Non-pigmented ciliary epithelial cell (primary cell): Measurements from ENCODE around the gene PHOX2B.

Source experiments
- DNase-seq: peaks from one replicate; pipeline ENCODE4 v3.0.0-alpha.2; 2010; ENCODE audit warnings: low read depth

The PHOX2B gene

DNA sequence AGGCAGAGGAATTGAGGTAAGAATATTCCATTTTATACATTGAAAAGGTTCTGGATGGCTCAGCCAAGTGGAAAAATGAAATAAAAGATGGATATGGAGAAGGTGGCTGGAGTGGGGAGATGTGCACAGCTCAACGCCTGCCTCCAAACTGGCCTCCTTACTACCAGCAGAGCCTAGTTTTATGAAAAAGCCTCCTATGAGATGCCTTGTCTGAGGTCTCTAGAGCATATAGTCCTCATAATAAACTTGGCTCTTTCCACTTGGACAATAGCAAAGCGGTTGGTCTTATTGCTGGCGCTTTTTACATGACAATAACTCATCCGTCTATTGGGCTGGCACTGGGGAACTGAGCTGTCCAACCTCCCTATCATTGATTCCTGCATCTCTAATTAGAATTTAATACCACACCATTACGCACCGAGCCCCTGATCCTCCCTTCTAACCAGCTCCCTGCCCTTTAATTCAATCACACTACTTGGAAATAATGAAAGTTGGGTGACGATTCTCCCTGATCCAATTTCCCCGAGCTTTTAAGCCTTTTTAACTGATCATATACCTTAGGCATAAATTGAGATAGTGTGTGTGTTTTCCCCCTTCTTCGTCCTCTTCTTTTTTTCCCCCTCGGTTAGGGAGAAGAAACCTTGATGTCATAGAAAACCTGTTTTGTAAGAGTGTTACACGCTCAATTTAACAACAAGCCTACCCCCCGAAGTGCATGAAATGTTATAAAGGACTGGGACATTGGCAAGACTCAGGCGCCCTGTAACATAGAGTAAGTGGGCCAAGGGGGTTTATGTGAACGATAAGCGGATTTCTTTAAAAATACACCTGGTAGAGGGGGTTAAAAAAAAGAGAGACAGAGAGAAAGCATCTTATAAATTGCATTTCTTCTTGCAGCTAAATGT is at the start of gene PHOX2B:
Gene PHOX2B (minus strand): TSS at position 155 of the 905 bp plus-strand sequence. CDS start 115 bp downstream, at position 40.
- no peak for DNase-seq

DNA sequence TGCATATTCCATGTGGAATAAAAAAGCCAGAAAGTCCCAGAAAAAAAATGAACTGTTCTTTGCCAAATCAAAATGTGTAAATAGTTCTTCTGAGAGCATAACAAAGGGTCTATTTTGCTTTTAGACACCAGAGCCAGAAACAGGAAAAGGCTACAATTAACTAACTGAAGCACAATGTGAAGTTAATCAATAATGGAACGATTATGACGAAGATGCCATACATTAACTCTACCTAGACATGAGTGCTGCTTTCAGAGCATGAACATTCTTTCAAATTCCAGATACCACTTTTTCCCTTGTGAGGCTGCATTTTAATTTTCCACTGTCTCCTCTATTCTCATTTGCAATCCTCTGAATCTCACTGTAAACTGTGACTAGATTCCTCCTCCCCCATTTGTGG is 48.7 kb upstream of the PHOX2B start:
- DNase-seq = no peak

DNA sequence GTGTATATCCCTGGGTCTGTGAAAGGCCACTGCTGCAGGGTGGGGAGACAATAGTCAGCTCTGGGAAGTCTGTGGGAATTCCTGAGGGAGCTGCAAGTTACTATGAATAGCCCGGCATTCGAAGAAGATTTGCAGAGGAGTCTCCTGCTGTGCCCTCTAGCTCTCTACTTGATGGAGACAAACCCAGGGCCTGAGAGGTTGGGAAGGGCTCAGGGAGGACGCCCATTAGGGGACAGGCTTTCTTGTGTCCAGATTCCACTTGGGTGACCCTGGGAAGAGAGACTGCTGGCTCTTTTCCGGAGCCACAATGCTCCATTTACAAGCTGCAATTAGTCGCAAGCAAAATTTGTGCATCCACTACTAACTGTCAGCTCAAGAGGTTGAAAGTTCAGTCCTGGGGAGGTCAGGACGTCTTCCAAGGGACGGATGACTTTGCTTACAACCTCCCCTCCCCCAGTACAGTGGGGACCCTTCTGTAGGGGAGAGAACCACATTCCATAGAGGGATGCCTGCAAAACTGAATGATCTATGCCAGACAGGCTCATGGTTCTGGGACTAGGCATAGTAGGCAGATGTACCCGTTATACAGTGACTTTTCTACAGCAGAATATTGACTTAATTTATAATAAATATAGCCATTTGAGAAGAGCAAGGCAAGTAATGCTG is 48.2 kb upstream of the PHOX2B start:
- DNase-seq = no peak

DNA sequence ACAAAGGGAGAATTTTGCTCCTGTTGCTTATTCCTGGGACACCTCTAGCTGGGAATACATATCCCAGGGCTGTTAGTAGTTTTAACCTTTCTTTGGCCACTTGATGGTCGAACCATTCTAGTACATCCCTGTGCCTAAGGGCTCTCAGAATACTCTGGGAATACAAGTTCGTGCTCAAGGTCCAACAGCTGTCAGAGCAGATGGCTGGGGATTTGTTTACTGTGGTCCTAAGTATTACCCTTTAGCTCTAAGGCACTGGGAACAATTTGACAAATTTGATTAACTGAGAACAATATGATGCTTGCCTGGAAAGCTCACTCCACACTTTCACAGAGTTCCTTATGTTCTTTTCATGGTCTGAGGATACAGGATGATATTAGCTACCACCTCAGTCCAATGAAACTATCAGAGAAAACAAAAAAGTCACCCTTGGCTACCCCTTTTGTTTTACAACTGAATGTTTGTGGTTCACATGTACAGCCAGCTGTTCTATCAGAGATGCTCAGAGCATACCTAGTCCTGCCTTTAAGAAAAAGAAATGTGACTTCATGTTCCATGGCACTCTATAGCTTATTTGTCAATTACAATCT is 47.4 kb upstream of the PHOX2B start:
- no peak for DNase-seq

DNA sequence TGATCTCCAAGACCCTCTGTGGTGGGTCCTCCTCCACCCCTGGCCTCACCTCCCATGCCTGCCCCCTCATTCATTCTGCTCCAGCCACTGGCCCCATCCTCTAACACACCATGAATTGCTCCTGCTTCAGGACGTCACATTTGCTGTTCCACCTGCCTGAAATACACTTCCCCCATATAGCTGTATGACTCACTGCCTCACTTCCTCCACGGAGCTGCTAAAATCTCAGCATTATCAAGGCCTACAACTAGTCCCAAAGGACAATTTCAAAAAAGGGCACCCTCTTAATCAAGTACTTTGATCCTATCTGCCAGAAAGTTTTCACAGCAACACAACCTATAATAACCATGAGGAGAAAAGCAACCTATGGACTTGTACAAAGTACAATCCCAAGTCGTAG is 43.6 kb upstream of the PHOX2B start:
- DNase-seq = no peak

DNA sequence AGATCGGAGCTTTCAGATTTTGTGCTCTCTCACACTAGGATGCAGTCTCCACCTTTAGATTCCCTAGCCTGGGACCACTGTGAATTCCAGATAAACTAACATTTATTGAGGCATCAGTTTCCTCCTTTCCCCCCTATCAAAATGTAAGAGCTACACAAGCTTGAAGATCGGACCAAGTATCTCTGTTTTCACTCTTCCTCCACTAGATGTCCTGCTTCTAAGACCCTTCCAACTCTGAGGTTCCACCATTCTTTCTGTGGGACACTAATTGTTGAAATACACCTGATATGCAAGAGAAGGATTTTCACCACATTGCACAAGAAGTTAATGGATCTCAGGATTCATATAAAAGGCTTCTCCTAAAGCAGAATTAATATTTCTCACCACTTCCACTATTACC is 43.0 kb upstream of the PHOX2B start:
- no peak for DNase-seq

DNA sequence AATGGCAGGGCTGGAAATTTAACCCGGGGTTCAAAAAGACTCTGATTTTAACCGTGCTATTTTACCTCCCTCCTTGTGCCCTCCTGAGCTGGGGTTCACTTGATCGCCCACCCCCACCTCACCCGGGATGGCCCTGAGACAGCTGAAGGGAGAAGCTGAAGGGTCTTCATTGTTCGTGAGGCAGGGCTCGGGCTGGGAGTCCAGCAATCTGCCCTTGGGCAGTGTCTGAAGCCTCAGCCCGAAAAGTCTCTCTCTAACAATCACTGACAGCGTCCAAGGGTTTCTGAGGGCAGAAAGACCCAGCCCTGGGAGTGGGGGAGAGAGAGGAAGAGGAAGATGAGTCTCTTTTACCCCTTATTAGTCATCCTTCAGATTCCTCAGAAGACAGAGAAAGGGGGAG is 39.4 kb upstream of the PHOX2B start:
- no peak for DNase-seq

DNA sequence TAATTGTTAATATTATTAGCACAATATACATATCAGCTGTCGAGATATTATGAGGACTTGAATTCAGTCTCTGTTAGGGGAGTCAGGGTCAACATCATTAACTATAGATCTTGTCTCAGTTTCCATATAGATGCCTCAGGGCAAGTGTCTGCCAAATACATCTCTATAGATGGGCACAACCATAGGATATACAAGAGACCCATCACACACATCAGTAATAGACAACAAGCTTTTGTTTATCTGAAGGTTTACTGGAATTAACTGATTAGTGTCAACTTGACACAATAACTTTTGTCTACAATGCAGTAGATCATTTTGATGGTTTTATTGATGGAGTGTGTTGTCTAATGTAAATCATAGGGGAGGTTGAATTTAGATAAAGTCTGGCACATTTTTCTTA is 37.1 kb upstream of the PHOX2B start:
- DNase-seq = no peak

DNA sequence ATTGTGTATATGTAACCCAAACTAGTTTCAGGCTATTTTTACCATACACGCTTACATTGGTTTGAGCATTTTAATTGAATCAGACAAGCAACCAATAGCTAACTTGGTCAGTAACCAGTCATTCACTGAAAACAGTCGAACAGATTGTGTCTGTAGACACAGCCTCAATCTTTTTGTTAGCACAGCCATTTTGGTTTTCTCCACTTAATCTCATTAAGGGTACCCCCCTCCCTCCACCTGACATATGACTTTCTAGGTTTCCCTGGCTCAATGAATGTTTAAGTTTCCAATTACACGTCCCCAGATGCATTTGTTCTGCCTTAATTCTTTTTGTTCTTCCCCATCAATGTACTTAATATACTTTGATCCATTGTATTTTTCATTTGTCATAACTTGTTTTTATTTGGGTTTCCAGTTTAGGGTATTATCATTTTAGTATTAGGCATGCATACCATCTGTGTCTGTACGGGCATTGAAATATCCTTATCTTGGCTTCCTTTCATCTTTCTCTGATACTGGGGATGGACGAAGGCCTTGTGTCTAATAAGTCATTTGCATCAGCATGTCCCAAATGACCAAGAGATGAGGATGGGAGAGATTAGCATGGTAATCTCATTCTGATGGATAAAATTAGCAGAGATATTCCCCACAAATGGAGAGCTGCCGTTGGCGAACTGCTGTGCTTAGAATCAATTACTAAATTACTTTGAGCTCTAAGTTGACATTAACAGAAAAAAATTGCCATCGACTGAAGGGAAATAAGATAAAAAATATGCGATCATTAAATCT is 35.9 kb upstream of the PHOX2B start:
- no peak for DNase-seq

DNA sequence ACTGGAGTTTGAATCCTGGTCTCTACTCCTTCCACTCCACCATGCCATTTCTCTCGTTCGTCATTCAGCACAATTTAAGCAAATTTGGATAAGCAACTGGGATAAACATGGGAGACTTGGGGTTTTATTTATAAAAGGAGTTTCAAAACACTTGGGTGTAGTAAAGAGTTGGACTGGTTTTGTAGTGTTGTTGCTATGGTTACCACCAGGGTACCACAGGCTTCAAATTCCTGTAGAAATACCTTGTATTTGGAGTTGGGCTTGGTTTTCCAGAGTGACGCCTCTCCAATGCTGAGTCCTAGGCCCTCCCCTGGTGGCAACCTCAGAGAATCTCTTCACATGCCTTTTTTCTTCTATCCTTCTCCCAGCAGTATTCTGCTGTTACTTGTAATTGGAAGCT is 27.9 kb upstream of the PHOX2B start:
- DNase-seq = no peak

DNA sequence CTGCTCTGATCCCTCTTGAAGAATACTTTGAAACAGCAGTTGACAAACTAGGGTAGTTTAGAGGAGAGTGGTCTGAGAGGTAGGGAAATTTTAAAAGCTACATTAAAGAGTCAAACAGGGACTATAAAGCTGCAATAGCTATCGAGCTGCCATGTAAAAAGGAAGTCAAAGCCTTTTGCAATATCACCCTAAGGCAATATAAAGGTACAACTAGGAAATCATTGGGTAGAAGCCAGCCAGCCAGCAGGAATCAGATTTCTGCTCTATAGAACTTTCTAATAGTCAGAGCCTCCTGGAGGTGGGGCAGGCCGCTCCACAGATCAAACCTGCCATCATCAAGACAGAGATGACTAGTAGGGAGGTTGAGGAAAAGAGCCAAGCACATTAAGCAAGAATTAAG is 15.2 kb upstream of the PHOX2B start:
- DNase-seq = no peak

DNA sequence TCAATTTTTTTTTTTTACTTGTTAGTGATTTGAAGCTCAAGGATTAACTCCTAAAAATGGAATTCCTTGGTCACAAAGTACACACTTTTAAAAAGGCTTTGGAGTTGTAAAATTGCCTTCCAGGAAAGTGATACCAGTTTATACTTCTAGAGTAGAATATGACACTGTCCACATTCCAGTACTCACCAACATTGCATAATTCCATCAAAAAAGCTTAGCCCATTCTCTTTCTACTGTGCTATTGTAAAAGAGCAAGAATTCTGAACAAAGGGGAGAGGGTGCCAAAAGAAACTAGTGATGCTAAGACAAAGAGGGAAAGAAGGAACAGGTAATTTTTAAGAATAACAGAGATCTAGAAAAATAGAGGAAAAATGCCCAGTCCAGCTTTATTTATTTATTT is 10.4 kb upstream of the PHOX2B start:
- DNase-seq = no peak

DNA sequence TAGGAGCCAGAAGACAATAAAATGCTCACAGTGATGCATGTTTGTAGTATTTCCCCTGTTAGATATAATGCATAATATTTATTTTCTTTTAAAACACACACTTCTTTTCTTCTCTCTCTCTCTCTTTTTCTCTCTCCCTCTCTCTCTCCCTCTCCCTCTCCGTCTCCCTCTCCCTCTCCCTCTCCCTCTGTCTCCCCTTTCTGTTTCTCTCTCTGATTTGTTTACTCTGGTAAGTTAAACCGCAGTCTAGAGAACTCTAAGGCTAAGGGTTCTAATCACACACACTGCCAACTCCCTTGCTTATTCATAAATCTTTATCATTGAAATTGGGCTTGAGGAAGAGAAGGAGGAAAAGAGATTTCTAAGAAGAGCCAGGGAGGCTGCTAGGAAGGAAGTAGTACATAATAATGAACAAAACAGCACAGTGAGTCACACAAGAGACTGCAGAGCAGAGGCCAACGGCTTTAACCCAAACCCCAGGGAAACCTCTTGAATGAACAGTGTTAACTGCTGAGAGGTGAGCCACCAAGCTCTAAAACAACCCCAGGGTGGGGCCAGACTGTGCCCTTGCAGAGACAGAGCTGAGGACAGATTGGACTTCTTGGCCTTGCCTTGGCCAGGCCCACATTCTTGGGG is 9.1 kb upstream of the PHOX2B start:
- DNase-seq = no peak

DNA sequence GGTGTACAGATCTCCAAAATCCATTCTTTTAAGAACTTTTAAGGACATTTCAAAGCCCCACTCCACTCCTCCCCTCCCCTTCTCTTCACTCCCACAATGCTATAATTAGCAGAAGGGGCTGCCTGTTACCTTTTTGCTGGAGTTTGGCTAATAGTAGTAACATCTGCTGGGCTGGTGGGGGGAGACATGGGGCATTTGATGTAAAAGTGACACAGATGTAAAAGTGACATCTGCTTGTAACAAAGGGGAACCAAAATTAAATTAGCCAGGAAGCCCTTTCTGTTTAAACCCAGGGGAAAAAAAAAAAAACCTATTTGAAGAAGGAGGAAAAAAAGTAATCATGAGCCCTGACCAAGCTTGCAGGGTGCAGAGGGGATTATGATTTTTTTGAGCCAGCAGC is 5.4 kb upstream of the PHOX2B start:
- no peak for DNase-seq

DNA sequence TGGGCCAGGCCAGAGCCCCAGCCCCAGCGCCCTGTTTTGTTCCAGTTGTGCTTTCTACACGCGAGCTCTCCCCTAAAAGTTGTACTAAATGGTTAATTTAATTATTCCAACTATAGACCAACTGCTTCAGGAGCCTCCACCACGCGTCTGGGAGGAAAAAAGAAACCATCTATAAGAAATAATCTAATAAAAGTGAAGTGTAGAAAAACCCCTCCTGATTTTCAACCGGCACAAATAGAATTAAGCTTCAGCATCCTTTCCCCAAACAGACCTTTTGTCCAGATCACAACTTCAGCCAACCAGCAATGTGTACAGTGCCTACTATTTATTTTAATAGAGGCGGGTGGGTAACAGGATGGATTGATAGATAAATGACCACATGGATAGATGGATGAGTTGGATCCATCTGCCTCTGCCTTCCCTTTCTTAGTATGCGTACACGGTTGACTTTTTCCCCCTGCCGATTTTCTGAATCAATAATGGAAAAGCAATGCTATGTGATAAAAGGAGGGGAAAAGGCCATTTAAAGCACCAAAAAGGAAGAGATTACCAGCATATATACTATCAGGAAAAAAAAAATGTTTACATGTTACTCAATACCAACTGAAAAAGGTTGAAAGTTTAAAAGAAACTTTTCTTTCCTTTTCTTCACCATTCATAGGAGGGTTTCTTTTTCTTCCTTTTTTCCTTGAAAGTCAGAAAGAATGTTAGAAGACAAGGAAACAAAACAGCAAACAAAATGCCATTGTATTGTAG is 3.7 kb upstream of the PHOX2B start:
- no peak for DNase-seq

DNA sequence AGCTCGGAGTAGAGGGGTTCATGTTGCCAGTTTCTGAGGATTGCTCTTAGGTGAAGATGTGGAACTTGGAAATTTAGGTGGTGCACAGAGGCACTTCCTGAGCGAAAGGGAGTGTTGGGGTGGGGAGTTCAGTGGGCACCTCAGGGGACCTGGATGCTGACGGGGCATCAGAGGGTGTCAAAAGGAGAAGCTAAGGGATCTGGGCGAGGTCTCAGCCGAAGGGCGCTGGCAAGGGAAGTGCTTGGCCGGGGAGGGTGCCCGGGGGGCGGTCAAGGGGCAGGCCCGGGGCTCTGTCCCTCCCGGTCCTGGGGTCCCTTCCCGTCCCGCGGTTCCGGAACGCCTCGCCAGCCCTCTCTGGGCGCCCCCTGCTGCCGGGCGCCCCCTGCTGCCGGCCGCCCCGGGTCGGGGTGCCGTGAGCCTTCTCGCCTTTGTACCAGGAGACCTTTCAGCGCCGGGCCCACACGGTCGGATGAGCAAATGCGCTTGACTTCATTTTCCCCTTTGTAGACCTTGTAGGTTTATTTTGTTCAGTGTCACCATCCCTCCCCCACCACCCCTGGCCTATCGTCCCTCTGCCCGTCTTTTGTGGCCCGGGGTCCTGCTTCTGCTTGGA is 3.0 kb upstream of the PHOX2B start:
- DNase-seq = no peak

DNA sequence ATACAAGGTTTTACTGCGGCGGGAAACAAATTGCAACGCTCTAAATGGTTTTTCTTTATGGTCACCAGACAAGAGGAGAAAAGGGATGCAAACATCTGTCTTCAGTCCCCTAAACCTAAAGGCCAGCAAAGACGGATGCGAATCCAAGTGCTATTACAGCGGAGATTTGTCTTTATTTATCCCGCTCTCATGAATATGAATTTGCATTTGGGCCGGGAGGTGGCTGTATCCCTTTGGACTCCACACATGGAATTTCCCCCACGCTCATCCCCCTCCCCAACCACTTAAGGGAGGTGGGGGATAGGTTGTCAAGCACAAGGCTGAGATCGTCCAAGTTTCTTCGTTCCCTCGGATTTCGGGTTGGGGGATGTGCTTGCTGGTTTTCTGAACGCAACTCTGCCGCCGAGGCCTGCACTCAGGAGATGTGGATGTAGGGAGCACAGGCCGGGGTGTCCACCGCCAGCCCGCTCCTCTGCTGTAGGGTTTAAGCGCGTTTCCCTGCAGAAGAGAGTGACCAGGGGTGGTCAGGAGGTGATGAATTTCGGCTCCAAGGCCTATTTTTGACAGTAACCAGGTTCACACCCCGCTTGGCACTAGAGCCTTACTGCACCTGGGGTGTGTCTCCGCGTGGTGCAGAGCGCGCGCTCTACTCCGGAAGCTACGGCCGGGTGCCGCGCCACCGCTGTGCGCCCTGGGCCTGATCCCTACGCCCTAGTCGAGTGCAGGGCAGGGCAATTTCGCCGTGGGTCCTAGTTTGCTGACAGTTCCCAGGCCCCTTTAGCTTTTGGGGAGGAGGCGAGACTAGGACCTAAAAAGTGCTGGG is 2.3 kb upstream of the PHOX2B start:
- no peak for DNase-seq

DNA sequence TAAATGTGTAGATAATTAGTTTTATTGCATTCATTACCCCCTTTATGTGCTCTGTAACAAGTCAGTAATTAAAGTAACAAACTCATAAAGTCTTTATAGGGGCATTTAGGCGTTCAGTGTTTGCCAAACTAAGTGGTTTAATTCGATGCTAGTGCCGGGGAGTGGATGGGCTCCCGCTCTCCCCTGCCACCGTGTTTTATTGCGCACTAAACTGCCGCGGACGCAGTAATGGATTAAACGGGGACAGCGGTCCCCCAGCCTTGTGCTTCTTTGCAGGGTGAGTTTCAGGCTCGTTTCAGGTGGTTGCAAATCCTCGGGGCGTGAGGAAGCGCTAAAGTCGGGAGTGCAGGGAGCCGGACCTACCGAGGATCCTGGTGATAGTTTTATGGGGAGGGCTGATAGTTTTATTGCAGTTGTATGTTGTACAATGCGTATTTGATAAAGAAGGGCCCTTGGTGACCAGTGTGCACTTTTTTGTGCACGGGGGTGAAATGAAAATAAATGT is 1.6 kb upstream of the PHOX2B start:
- DNase-seq = no peak

DNA sequence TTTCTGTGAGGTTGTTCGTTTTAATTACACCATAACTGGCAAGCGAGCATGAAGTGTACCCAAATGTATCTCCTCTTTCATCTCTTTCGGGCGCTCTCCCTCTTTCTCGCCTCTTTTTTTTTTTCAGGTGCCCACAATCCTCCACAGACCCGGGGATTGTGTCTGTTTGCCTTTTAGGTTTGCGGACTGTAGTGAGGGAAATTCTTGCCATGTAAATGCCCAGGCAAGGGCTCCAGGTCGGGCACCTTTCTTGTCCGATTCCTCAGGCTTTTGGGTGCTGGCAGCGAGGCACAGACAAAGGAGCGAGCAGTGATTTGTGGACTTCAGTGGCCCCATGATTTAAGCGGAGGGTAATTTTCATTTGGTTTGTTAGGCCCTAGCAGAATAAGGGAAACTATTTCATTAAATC is 1.1 kb upstream of the PHOX2B start:
- DNase-seq = no peak
